ENCODE measurements around the gene TERF2IP. TPM values are rescaled to one million over a fixed set of nuclear protein-coding genes. Genes with fewer than 3 reads are reported as not detected.

TERF2IP gene
- total and polyA plus RNA-seq, 9 of the 15 experiments (the other 6 are each of a cell fraction or from before 2014, with no cell fraction given), result 14.5 to 64.2 (median 47.0) TPM

DNA sequence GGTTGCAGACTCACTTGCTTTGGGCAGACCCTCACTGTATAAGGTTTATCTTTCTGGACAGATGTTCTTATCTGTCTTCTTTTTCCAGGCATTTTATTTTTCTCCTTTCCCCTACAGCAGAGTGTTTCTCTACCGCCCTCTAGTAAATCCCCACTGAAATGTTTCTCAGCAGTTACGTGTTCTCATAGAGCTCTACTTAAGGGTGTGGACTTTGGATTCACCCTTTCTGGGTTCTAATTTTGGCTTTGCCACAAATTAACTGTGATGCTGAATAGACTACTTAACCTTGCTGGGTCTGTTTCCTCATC lies 26.4 kb upstream of the TERF2IP start (continued):
- TF ChIP-seq CBX8 (IDR thresholded peaks at IDR 0.05; ENCODE audit: borderline replicate concordance, extremely low read depth, low read depth, low read length, poor library complexity, severe bottlenecking) (no peak), SMAD3 (CRISPR knock-in tag; conservative IDR thresholded peaks at IDR 0.05) (peak; percentile 73; the same call in 1 of the 2 replicates), ZNF76 (CRISPR knock-in tag; IDR thresholded peaks at IDR 0.05; ENCODE audit: borderline replicate concordance) (no peak), NFIX (CRISPR knock-in tag; IDR thresholded peaks at IDR 0.05; ENCODE audit: low read depth) (no peak), SREBF1 (IDR thresholded peaks at IDR 0.05; ENCODE audit: borderline replicate concordance, low read depth, low read length) (no peak), SMARCA4 (IDR thresholded peaks at IDR 0.05) (peak; percentile 95), POLR2AphosphoS5 (IDR thresholded peaks at IDR 0.05; ENCODE audit: control insufficient read depth, insufficient read depth, low read depth, low read length) (peak; percentile 64; the same call in 1 of the 2 replicates), ATF1 (CRISPR knock-in tag; IDR thresholded peaks at IDR 0.05) (no peak), ATF1 (tag; IDR thresholded peaks at IDR 0.05) (peak; percentile 42), DPF2 (IDR thresholded peaks at IDR 0.05) (peak; percentile 97)
- TF ChIP-seq, protein P1, sequence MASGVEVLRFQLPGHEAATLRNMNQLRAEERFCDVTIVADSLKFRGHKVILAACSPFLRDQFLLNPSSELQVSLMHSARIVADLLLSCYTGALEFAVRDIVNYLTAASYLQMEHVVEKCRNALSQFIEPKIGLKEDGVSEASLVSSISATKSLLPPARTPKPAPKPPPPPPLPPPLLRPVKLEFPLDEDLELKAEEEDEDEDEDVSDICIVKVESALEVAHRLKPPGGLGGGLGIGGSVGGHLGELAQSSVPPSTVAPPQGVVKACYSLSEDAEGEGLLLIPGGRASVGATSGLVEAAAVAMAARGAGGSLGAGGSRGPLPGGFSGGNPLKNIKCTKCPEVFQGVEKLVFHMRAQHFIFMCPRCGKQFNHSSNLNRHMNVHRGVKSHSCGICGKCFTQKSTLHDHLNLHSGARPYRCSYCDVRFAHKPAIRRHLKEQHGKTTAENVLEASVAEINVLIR (CRISPR knock-in tag; IDR thresholded peaks at IDR 0.05), result no peak
- TF ChIP-seq, protein P2, sequence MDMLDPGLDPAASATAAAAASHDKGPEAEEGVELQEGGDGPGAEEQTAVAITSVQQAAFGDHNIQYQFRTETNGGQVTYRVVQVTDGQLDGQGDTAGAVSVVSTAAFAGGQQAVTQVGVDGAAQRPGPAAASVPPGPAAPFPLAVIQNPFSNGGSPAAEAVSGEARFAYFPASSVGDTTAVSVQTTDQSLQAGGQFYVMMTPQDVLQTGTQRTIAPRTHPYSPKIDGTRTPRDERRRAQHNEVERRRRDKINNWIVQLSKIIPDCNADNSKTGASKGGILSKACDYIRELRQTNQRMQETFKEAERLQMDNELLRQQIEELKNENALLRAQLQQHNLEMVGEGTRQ (CRISPR knock-in tag; IDR thresholded peaks at IDR 0.05), result no peak
- TF ChIP-seq, protein P3, sequence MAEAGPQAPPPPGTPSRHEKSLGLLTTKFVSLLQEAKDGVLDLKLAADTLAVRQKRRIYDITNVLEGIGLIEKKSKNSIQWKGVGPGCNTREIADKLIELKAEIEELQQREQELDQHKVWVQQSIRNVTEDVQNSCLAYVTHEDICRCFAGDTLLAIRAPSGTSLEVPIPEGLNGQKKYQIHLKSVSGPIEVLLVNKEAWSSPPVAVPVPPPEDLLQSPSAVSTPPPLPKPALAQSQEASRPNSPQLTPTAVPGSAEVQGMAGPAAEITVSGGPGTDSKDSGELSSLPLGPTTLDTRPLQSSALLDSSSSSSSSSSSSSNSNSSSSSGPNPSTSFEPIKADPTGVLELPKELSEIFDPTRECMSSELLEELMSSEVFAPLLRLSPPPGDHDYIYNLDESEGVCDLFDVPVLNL (CRISPR knock-in tag; IDR thresholded peaks at IDR 0.05; ENCODE audit: low read depth), result no peak
- TF ChIP-seq, protein P4, sequence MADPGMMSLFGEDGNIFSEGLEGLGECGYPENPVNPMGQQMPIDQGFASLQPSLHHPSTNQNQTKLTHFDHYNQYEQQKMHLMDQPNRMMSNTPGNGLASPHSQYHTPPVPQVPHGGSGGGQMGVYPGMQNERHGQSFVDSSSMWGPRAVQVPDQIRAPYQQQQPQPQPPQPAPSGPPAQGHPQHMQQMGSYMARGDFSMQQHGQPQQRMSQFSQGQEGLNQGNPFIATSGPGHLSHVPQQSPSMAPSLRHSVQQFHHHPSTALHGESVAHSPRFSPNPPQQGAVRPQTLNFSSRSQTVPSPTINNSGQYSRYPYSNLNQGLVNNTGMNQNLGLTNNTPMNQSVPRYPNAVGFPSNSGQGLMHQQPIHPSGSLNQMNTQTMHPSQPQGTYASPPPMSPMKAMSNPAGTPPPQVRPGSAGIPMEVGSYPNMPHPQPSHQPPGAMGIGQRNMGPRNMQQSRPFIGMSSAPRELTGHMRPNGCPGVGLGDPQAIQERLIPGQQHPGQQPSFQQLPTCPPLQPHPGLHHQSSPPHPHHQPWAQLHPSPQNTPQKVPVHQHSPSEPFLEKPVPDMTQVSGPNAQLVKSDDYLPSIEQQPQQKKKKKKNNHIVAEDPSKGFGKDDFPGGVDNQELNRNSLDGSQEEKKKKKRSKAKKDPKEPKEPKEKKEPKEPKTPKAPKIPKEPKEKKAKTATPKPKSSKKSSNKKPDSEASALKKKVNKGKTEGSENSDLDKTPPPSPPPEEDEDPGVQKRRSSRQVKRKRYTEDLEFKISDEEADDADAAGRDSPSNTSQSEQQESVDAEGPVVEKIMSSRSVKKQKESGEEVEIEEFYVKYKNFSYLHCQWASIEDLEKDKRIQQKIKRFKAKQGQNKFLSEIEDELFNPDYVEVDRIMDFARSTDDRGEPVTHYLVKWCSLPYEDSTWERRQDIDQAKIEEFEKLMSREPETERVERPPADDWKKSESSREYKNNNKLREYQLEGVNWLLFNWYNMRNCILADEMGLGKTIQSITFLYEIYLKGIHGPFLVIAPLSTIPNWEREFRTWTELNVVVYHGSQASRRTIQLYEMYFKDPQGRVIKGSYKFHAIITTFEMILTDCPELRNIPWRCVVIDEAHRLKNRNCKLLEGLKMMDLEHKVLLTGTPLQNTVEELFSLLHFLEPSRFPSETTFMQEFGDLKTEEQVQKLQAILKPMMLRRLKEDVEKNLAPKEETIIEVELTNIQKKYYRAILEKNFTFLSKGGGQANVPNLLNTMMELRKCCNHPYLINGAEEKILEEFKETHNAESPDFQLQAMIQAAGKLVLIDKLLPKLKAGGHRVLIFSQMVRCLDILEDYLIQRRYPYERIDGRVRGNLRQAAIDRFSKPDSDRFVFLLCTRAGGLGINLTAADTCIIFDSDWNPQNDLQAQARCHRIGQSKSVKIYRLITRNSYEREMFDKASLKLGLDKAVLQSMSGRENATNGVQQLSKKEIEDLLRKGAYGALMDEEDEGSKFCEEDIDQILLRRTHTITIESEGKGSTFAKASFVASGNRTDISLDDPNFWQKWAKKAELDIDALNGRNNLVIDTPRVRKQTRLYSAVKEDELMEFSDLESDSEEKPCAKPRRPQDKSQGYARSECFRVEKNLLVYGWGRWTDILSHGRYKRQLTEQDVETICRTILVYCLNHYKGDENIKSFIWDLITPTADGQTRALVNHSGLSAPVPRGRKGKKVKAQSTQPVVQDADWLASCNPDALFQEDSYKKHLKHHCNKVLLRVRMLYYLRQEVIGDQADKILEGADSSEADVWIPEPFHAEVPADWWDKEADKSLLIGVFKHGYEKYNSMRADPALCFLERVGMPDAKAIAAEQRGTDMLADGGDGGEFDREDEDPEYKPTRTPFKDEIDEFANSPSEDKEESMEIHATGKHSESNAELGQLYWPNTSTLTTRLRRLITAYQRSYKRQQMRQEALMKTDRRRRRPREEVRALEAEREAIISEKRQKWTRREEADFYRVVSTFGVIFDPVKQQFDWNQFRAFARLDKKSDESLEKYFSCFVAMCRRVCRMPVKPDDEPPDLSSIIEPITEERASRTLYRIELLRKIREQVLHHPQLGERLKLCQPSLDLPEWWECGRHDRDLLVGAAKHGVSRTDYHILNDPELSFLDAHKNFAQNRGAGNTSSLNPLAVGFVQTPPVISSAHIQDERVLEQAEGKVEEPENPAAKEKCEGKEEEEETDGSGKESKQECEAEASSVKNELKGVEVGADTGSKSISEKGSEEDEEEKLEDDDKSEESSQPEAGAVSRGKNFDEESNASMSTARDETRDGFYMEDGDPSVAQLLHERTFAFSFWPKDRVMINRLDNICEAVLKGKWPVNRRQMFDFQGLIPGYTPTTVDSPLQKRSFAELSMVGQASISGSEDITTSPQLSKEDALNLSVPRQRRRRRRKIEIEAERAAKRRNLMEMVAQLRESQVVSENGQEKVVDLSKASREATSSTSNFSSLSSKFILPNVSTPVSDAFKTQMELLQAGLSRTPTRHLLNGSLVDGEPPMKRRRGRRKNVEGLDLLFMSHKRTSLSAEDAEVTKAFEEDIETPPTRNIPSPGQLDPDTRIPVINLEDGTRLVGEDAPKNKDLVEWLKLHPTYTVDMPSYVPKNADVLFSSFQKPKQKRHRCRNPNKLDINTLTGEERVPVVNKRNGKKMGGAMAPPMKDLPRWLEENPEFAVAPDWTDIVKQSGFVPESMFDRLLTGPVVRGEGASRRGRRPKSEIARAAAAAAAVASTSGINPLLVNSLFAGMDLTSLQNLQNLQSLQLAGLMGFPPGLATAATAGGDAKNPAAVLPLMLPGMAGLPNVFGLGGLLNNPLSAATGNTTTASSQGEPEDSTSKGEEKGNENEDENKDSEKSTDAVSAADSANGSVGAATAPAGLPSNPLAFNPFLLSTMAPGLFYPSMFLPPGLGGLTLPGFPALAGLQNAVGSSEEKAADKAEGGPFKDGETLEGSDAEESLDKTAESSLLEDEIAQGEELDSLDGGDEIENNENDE (IDR thresholded peaks at IDR 0.05; ENCODE audit: low read depth, low read length), result no peak

Data from K562 (cell line).